HG03108 (cell line): Measurements from ENCODE around the gene RAPGEF2.
A peak's percentile ranks its signal among the peaks of the same experiment; 100 is the strongest.
"Not testable (repeated sequence)": the region's sequence is repeated elsewhere in the genome, so short reads cannot be mapped to it uniquely, and the experiment has no call there.

ENCODE experiments used
- ATAC-seq: cut with Tn5 transposase; IDR thresholded peaks from one replicate; pipeline ENCODE4 v1.9.1; 2021; ENCODE audit warnings: moderate library complexity; ENCODE audit not compliant: unreplicated experiment

The RAPGEF2 gene

DNA sequence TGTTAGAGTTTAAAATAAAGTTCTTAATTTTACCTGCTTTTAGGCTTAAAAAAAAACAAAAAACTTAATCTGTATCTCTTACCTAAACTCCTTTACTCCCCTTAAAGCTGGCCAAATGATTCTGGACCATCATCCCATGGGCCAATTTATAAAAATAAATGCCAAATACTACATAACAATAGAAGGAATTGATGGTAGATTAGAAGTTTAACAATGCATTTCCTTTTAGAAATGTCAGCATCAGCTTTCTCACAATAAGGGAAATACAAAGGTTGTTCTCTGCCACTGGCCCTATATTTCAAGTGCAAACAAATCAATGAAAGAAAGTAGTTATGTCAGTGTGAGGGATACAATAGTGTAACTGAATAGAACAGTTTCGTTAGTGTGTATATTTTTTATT, 5.7 kb upstream of the RAPGEF2 start:
- ATAC-seq: no peak

DNA sequence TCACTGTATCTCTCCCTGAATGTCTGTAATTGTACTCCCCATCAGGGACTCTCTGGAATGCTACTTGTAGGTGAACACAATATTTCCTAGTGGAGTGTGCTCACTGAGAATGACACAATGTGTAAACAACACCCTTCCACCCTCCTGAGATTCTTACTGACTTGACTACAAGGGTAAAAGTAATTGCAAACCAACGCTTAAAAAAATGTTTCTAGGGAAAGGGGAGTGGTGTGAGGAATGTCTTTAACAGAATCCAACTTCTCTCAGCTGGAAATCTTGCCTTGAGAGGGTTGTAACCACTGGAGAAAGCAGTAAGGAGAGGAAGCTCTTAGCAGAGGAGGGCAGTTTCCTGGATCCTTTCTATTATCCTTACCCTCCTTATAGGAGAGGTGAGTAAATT, 5.1 kb upstream of the RAPGEF2 start:
- no peak for ATAC-seq

DNA sequence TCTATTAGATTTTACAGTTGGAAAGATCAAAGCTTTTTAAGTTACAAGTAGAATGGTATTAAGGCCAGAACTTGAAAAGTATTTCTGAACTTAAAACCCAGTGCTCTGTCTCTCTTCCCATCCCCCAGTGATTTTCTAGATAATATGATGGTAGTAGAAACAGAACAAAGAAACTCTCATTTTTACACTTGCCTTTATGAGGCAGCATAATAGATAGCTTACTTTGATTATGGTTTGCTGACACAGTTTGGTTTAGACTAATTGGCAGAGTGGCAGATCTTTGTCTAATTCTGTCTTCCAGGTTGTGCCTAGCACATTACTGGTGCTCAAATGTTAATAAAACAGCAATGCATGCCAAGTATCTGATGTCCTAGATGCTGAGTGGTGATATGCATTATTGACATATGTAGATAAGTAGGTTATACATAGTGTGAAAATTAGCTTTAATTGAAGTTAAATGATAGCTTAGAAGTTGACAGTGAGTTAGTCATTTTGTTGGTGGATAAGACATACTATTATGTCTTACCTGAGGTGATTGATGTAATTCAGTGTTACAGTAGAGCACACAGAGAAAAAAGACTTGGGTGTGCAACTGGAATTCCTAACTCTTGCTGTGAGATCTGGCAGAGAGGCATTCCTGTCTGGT, 4.3 kb upstream of the RAPGEF2 start:
- ATAC-seq: no peak

DNA sequence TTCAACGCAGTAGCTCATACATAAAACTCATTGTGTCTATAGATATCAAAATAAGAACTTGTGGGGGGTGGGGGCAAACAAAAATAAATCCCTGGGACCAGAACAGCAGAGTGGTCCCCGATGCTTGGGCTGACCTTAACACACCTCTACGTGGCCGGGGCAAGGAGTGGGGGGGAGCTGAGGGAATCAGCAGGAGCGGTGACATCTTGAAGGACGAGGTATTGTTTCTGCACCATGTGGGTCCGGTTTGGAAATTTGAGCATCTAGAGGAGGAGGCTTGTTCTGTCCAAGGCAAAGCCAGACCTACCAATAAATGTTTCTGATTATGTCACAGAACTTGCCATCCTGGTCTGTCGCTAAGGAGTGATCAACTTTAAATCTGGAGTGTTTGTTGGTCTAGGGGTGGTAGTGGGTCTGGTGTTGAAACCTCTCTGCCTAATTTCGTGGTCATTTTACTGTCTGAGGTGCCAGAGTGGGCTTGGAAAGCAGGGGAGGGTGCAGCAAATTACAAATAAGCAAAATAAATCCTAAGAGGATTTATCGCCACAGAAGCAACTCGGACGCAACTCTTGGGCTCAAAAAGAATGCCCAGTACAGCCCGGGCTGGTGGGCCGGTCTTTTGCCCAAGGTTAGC, 774 bp upstream of the RAPGEF2 start:
- no peak for ATAC-seq

DNA sequence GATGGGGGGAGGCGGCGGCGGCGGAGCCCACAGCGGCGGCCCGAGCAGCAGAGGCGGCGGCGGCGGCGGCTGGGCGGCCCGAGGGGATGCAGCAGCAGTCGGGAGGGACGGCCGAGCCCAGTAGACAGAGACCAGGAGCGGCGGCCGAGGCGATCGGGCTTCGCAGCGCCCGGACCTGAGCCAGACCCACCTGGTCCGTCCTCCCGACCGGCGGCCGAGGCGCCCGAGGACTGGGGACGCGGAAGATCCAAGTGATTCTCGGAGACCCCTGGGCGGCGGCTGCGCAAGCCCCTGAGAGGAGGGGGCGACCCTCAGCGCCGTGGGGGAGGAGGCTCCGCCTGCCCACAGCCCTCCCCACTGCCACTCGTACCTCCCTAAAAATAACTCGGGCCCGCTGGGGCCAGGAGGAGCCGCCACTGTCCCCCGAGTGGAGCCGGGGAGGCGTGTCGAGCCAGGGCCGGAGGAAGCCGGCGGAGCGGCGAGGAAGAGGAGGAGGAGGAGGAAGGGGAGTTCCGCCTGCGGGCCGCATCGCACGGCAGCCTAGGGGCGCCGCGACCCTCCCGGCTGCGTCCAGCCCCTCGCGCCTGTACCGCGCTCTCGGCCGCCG, 608 bp downstream of the RAPGEF2 start:
- ATAC-seq: peak; percentile 20

DNA sequence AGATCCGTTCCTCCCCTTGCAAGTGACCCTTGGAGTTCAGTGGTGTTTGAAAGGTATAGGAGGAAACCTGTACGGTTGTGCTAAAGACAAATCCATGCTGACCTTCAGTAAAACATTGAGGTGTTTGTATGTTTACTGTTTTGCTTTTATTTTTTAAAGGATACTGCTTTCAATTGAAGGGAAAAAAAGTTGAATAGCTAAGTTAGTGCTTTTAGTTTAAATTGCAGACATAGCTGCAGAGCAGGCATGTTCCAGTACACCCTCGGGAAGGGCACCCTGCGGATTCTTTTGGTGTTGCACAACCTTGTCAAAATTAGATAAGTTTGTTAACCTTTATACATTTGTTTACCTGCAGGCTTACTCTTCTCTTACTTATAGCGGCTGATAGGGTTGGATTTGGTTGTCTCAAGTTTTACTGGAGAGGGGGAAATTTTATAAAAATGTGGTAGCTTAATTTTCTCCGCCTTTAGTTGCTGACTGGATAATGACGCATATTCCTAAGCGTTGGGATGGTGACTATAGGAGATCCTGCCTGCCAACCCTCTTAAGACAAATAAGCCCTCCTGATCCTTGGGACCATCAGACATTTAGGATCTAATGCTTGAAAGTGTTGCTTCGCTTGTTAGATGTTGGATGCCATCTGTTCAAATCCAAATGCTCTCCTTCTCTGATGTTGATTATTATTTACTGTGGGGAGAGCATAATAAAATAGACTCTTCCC, 2.0 kb downstream of the RAPGEF2 start:
- ATAC-seq: no peak

DNA sequence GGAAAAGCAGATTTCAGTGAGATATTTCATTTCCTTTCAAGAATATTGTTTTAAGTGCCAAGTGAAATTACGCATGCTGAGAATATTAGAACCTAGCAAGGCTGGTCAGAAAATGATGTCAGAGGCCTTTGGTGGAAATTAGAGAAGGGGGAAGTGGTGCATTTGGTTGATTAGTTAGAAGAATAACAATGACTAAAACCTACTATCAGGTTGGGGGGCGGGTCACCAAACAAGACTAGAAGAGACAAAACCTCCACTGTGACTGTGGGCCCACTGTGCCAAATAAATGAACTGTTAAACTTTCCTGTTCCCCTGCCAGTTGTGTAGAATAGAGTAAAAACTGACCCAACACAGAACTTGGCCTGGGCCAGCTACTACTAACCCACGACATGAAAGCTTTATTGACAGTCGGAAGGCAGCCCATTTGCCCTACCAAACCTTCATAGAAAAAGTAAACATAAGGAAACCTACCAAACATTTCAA, 2.9 kb downstream of the RAPGEF2 start:
- ATAC-seq: no peak

DNA sequence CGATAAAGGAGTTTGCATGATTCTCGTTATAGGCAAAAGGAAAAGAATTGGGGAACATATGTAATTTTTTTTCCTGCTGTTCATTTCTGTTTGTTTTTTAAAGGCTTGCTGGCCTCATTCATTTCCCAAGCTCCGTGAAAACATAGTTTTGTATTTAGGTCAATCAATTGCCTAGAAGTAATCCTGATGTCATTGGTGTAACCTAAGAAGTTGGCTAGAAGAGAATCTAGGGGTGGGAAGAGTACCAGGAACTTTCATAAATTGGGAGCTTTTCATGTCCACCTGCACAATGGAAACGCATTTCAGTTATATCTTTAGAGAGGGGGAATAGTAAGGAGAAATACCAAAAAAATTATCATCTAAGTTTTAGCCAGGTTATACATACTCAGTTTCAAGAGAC, 3.8 kb downstream of the RAPGEF2 start:
- no peak for ATAC-seq

DNA sequence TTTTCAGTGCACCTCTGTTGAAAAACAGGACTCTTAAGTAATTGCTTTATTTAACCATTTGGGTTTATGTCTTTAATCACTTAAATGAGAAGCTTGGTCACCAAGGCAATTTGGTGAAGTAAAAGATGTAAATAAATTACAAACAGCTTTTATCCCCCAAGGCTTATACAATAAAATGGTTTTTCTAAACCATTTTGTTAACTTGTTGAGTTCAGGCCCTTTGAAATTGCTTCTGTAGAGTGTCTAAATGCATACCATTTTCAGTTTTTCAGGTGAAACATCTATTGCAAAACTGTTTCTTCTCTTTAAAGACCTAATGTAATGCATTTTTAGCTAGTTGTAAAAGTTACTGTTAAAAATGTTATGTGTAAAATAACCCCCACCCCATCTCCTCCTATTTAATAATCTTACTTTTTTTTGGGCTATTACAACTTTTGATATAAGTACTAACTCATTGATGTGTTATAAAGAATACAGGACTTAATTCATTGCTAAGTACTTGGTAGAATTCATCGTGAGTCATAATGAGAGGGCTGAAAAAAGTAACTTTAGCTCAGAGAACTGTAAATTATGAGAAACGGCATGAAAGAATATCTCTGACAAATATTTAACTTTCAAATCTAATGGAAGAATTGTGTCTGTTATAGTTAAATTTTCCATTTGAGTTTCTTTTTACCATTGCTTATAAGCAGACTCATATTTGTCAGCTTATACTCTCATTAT, 4.5 kb downstream of the RAPGEF2 start:
- no peak for ATAC-seq

DNA sequence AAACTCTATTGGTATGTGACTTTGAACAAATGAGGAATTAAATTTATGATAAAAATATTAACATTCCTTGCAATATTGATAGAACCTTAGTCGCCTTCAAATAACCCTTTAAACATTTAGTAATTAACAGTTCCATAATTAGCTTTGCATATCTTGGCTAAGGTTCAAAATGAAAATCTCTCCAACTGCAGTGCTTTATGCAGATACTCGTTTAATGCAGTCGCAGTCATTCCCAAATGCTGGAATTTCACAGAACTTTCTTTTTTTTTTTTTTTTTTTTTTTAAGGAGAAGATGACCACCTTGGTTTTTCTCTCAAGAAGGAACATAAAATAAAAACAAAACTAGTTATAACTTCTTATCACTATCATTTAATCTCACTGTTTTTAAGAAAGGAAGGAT, 5.2 kb downstream of the RAPGEF2 start:
- ATAC-seq: no peak

DNA sequence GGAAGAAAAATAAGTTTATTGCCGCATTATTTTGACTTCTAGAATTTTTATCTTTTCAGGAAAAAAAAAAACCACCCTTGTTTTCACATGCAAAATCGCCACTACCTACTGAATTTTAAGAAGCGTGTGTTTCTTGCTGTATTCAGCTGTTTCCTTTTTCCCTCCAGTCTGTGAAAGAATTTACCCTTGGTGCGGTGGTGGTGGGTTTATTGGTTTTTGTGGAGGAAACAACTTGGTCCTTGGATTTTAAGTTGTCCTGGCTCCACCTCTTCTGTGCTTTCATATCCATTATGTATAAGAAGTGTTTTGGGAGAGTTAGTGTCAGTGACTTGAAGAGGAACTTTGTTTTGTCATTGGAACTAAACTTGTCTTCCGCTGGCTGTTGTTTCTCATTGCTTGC, 8.1 kb downstream of the RAPGEF2 start:
- no peak for ATAC-seq

DNA sequence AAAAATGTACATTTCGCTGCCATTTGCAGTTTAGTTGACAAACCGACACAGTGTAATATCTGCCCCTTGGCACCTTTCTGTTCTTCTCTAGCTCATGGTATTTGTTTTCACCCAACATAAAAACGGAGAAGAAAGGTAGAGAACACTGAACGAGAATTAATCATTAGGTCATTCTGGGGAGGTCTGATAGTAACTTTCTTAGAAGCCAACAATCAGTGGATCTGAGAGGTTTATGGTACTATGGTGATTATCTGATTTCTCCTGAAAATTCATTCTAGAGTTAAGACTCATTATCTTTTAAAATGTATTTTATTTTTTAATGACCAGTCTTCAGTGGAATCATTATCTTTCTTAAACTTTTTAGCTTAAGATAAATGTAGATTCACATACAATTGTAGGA, 8.5 kb downstream of the RAPGEF2 start:
- no peak for ATAC-seq

DNA sequence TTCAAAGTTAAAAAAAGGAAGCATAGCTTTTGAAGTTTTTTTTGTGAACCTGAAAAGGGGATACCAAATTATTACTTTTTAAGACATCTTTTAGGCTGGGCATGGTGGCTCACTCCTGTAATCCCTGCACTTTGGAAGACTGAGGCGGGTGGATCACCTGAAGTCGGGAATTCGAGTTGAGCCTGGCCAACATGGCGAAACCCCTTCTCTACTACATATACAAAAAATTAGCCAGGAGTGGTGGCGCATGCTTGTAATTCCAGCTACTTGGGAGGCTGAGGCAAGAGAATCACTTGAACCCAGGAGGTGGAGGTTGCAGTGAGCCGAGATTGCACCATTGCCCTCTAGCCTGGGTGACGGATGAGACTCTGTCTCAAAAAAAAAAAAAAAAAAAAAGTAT, 10.5 kb downstream of the RAPGEF2 start:
- not testable (repeated sequence) for ATAC-seq

DNA sequence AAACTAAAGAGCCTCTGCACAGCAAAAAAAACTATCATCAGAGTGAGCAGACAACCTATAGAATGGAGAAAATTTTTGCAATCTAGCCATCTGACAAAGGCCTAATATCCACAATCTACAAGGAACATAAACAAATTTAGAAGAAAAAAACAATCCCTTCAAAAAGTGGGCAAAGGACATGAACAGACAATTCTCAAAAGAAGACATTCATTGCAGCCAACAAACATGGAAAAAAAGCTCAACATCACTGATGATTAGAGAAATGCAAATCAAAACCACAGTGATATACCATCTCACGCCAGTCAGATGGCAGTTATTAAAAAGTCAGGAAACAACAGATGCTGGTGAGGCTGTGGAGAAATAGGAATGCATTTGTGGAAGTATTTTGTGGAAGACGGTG, 13.2 kb downstream of the RAPGEF2 start:
- not testable (repeated sequence) for ATAC-seq

DNA sequence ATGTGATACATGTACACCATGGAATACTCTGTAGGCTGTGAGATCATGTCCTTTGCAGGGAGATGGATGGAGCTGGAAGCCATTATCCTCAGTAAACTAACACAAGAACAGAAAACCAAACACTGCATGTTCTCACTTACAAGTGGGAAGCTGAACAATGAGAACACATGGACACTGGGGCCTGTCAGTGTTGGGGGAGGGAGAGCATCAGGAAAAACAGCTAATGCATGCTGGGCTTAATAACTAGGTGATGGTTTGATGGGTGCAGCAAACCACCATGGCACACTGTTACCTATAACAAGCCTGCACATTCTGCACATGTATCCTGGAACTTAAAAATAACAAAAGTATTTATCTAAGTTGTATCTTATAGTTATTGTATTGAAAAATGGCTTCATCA, 13.8 kb downstream of the RAPGEF2 start:
- ATAC-seq: not testable (repeated sequence)

DNA sequence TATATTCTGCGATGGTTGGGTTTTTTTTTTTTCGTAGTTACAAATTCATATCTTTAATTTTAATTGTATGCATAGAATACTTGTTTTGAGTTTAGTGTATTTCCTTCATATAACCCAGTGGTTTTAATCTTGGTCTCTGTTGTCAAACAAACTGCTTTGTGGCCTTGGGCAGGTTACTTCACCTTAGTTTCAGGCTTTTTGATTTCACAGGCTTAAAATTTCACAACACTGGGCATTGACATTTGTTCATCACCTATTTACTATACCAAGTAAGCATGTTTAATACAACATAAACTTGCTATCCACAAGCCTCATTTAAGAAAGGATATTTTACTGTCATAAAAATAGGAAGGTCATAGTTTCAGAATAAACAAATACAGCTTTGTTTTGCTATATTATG, 14.7 kb downstream of the RAPGEF2 start:
- ATAC-seq: no peak

DNA sequence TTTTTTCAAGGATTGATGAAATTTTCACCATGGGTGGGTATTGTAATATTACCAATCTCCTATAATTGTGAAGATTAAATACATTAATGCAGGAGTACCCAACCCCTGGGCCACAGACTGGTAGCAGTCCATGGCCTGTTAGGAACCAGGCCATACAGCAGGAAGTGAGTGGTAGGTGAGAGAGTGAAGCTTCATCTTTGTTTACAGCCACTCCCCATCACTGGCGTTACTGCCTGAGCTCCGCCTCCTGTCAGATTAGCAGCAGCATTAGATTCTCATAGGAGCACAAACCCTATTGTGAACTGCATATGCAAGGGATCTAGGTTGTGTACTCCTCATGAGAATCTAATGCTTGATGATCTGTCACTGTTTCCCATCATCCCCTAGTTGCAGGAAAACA, 15.1 kb downstream of the RAPGEF2 start:
- ATAC-seq: no peak

DNA sequence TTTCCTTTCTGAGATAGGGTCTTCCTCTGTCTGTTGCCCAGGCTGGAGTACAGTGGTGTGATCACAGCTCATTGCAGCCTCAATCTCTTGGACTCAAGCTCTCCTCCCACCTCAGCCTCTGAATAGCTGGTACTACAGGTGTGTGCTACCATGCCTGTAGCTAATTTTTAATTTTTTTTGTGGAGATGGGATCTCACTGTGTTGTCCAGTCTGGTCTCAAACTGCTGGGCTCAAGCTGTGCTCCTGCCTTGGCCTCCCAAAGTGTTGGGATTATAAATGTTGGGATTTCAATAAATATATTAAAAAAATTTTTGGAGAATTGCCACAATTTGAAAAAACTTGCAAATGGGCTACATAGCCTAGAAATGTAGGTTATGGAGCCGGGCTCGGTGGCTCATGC, 18.5 kb downstream of the RAPGEF2 start:
- ATAC-seq: no peak

DNA sequence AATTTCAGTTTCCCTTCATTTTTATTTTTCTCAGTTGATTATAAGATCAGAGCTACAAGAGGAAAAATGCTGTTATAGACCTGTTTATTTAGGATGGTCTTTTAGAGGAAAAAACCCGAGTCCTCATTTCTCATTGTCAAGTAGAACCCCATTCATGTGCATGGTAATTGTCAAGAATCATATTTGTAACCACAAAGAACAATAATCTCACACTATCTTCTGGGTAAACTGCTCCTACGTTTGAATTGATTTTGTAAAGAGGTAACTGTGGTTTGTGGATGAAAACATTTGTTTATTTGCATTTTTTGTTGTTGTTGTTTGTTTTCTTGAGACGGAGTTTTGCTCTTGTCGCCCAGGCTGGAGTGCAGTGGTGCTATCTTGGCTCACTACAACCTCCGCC, 23.8 kb downstream of the RAPGEF2 start:
- ATAC-seq: no peak

DNA sequence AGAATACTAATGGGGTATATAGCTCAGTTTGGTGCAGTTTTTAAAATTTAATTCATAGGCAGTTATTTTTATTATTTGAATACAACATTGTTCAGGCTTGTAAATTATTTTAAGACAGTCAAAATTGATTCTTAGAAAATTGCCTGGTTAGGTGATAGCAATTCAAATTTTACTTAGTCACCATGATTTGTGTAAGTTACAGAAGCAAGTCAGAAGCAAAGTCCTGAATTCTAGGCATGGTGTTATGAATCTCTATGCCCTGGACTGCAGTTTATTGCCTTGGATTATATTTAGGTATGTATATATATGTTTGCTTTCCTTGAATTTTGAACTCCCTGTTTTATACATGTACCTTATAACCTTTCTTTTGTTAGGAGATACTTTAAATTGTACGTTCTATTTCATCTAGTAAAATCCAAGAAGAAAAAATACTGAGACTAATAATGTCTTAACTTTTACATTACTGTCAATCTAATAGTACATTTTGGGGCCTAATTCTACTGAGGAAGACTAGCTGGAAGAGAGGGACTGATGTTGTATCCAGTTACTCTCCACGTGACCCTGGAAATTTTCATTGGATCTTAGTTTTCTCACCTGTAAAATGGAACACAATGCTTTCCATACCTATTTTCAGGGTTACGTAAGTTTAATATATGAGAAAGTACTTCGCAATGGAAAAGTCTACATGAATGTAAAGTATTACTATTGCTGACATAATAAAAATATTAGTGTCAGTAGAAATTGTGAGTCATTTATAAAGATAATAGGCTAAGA, 25.1 kb downstream of the RAPGEF2 start:
- ATAC-seq: no peak
